Measurements from ENCODE around the gene NPVF. TPM values are rescaled to one million over a fixed set of nuclear protein-coding genes. Genes with fewer than 3 reads are reported as not detected.

NPVF gene
- total and polyA plus RNA-seq, 2 experiments from 2014 or later, result not detected

GRCh38 chr7:25196132-25196896 is 32.0 kb downstream of the NPVF start:
- no peaks in the 10 kb centered on the region for H3K4me1 ChIP-seq (ENCODE audit: low read depth)
- no peaks in the 10 kb centered on the region for H3K36me3 ChIP-seq
- peak in 1 of 2 donors; percentile 89 for DNase-seq (ENCODE audit: low read depth in 1 of 2, low spot score in 1 of 2)
- H3K9me3 ChIP-seq (ENCODE audit: low read depth), result no peaks in the 10 kb centered on the region
- TF ChIP-seq CTCF (IDR thresholded peaks at IDR 0.05; ENCODE audit: low read depth, low read length), result no peak
- no peak overlapping the region for H3K27ac ChIP-seq
- no peaks in the 10 kb centered on the region for H3K27me3 ChIP-seq
- H3K4me3 ChIP-seq, result no peak overlapping the region

GRCh38 chr7:25194036-25194435 is 34.2 kb downstream of the NPVF start:
- no peak for TF ChIP-seq CTCF (IDR thresholded peaks at IDR 0.05; ENCODE audit: low read depth, low read length)

GRCh38 chr7:25192043-25192442 is 36.2 kb downstream of the NPVF start:
- H3K36me3 ChIP-seq, result no peaks in the 10 kb centered on the region
- H3K27ac ChIP-seq, result no peak overlapping the region
- no peaks in the 10 kb centered on the region for H3K27me3 ChIP-seq
- no peak for TF ChIP-seq CTCF (IDR thresholded peaks at IDR 0.05; ENCODE audit: low read depth, low read length)
- no peaks in the 10 kb centered on the region for H3K9me3 ChIP-seq (ENCODE audit: low read depth)
- no peak overlapping the region for H3K4me3 ChIP-seq
- DNase-seq (ENCODE audit: low read depth in 1 of 2, low spot score in 1 of 2), result no peak
- no peaks in the 10 kb centered on the region for H3K4me1 ChIP-seq (ENCODE audit: low read depth)

More at GRCh38 chr7:25194036-25194435, 34.2 kb downstream of the NPVF start:
- no peaks in the 10 kb centered on the region for H3K4me1 ChIP-seq (ENCODE audit: low read depth)
- H3K4me3 ChIP-seq, result no peak overlapping the region
- H3K27ac ChIP-seq, result no peak overlapping the region
- no peak for DNase-seq (ENCODE audit: low read depth in 1 of 2, low spot score in 1 of 2)
- H3K9me3 ChIP-seq (ENCODE audit: low read depth), result no peaks in the 10 kb centered on the region
- no peaks in the 10 kb centered on the region for H3K36me3 ChIP-seq
- no peaks in the 10 kb centered on the region for H3K27me3 ChIP-seq

- H3K36me3 ChIP-seq, result no peaks in the 10 kb centered on the region
- no peak for TF ChIP-seq CTCF (IDR thresholded peaks at IDR 0.05; ENCODE audit: low read depth, low read length)
- no peaks in the 10 kb centered on the region for H3K9me3 ChIP-seq (ENCODE audit: low read depth)
- H3K27ac ChIP-seq, result no peak overlapping the region
- no peaks in the 10 kb centered on the region for H3K27me3 ChIP-seq
- H3K4me3 ChIP-seq, result no peak overlapping the region
- no peak for DNase-seq (ENCODE audit: low read depth in 1 of 2, low spot score in 1 of 2)
- no peaks in the 10 kb centered on the region for H3K4me1 ChIP-seq (ENCODE audit: low read depth)
Observed at GRCh38 chr7:25189197-25189596, 39.1 kb downstream of the NPVF start.

- no peak for DNase-seq (ENCODE audit: low read depth in 1 of 2, low spot score in 1 of 2)
- Histone ChIP-seq H3K4me1 (ENCODE audit: low read depth) (no peaks in the 10 kb centered on the region), H3K36me3 (no peaks in the 10 kb centered on the region), H3K27ac (no peak overlapping the region), H3K4me3 (no peak overlapping the region), H3K27me3 (no peaks in the 10 kb centered on the region), H3K9me3 (ENCODE audit: low read depth) (no peaks in the 10 kb centered on the region)
- TF ChIP-seq CTCF (IDR thresholded peaks at IDR 0.05; ENCODE audit: low read depth, low read length), result no peak
Observed at GRCh38 chr7:25187932-25188331, 40.4 kb downstream of the NPVF start.
